Activated CD4-positive, alpha-beta T cell treated with anti-CD3 and anti-CD28 coated beads, Interleukin-10, Interleukin-2, amounts not matched to agents 100 ng/mL and 50 ng/mL, durations not matched to agents 16 hours and 8 hours (primary cell): Measurements from ENCODE around the gene MAST2.
A peak's percentile ranks its signal among the peaks of the same experiment; 100 is the strongest.
"Not testable (repeated sequence)": the region's sequence is repeated elsewhere in the genome, so short reads cannot be mapped to it uniquely, and the experiment has no call there.

Source experiments
- DNase-seq: peaks from one replicate; pipeline ENCODE4 v3.0.0-alpha.2; 2020

The MAST2 gene

GRCh38 chr1:45862008-45862407, 58.6 kb downstream of the MAST2 start:
- DNase-seq = peak; percentile 26

- no peak for DNase-seq
These were observed 59.8 kb downstream of the MAST2 start for GRCh38 chr1:45863218-45863617.

- no peak for DNase-seq
These were observed 61.0 kb downstream of the MAST2 start for GRCh38 chr1:45864167-45865106.

- DNase-seq = no peak
These were observed 64.4 kb downstream of the MAST2 start for GRCh38 chr1:45867697-45868348.

GRCh38 chr1:45868861-45869260, 65.4 kb downstream of the MAST2 start:
- DNase-seq = no peak

GRCh38 chr1:45870500-45870899, 67.1 kb downstream of the MAST2 start:
- DNase-seq = no peak

GRCh38 chr1:45872173-45872801, 68.9 kb downstream of the MAST2 start:
- DNase-seq = not testable (repeated sequence)

- DNase-seq = no peak
These were observed 72.7 kb downstream of the MAST2 start for GRCh38 chr1:45876000-45876617.

- DNase-seq = no peak
These were observed 73.9 kb downstream of the MAST2 start for GRCh38 chr1:45877264-45877663.

GRCh38 chr1:45879885-45880598, 76.6 kb downstream of the MAST2 start:
- no peak for DNase-seq

- no peak for DNase-seq
These were observed 77.5 kb downstream of the MAST2 start for GRCh38 chr1:45880930-45881329.

- DNase-seq = no peak
These were observed 80.2 kb downstream of the MAST2 start for GRCh38 chr1:45883658-45884057.

- no peak for DNase-seq
These were observed 81.3 kb downstream of the MAST2 start for GRCh38 chr1:45884700-45885099.

- DNase-seq = no peak
These were observed 82.8 kb downstream of the MAST2 start for GRCh38 chr1:45886229-45886628.

- DNase-seq = no peak
These were observed 83.9 kb downstream of the MAST2 start for GRCh38 chr1:45887156-45887842.

- no peak for DNase-seq
These were observed 86.7 kb downstream of the MAST2 start for GRCh38 chr1:45890078-45890477.

- DNase-seq = no peak
These were observed 87.7 kb downstream of the MAST2 start for GRCh38 chr1:45891087-45891486.

- no peak for DNase-seq
These were observed 88.8 kb downstream of the MAST2 start for GRCh38 chr1:45892068-45892785.

GRCh38 chr1:45894331-45894730, 90.9 kb downstream of the MAST2 start:
- DNase-seq = no peak

GRCh38 chr1:45894921-45895320, 91.5 kb downstream of the MAST2 start:
- DNase-seq = no peak

- no peak for DNase-seq
These were observed 92.0 kb downstream of the MAST2 start for GRCh38 chr1:45895406-45895805.
